A172 (cell line): ENCODE measurements around the gene ART5. TPM values are rescaled to one million over a fixed set of nuclear protein-coding genes. Genes with fewer than 3 reads are reported as not detected.

Experiments used
- DNase-seq: peaks from one replicate; pipeline ENCODE4 v3.0.0-alpha.2; 2015; ENCODE audit warnings: low spot score
- total RNA-seq: library from RNA; depleted of rRNA; stranded (reverse); fragments of >200 nt; shearing (Covaris generic); gene quantifications from 2 replicates; pipeline ENCODE4 v1.2.3, GENCODE V29; 2014; rRNA removed

Gene ART5
- 0.31 TPM in 1 of 2 replicates, not detected in the other for total RNA-seq

DNA sequence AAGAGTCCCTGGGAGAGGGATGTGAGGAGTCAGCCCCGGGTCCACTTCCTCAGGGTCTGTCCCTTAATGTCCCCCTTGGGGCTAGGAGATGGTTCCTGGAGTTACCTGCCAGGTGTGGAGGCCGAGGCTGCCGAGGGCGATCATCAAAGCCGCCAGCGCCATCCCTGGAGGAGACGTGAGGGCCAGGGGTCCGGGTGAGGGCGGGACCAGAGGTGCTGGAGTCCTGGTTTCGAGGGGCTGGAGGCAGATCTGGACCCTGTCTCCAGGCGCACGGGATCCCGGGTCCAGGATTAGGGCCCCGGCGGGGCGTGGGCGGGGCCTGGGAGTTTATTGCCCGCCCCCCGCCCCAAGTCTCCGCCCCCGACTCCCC lies at the start of gene ART5:
TSS of gene ART5 (minus strand) at position 292 of the 370 bp plus-strand sequence. CDS start at position 162, 130 bp downstream.
- no peak for DNase-seq

- DNase-seq = no peak
Measured at GRCh38 chr11:3686751-3687150, 45.0 kb upstream of the ART5 start.

GRCh38 chr11:3685923-3686322 lies 44.1 kb upstream of the ART5 start:
- DNase-seq = no peak

GRCh38 chr11:3684819-3685172 lies 43.0 kb upstream of the ART5 start:
- DNase-seq = no peak

- no peak for DNase-seq
Measured at GRCh38 chr11:3684129-3684818, 42.5 kb upstream of the ART5 start.

GRCh38 chr11:3683039-3683438 lies 41.2 kb upstream of the ART5 start:
- no peak for DNase-seq

DNA sequence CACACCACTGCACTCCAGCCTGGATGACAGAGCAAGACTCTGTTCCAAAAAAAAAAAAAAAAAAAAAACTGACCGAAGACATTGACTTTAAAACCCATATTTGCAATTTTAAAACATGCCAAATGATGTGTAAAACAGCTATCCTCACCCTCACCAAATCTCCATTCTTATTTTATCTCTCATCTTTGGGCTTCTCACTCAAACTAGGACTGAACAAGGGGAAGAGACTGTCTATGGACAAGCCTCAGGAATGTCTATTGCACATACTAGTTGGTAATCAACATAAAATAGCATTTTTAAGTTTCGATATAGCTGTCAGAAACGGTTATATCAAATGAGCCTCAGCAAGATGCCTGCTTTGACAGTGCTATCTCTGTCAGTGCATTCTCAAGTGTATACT lies 37.3 kb upstream of the ART5 start:
- no peak for DNase-seq

- DNase-seq = peak; percentile 25
Measured at GRCh38 chr11:3675971-3676370, 34.2 kb upstream of the ART5 start.

- peak; percentile 91 for DNase-seq
Measured at GRCh38 chr11:3674189-3674588, 32.4 kb upstream of the ART5 start.

DNA sequence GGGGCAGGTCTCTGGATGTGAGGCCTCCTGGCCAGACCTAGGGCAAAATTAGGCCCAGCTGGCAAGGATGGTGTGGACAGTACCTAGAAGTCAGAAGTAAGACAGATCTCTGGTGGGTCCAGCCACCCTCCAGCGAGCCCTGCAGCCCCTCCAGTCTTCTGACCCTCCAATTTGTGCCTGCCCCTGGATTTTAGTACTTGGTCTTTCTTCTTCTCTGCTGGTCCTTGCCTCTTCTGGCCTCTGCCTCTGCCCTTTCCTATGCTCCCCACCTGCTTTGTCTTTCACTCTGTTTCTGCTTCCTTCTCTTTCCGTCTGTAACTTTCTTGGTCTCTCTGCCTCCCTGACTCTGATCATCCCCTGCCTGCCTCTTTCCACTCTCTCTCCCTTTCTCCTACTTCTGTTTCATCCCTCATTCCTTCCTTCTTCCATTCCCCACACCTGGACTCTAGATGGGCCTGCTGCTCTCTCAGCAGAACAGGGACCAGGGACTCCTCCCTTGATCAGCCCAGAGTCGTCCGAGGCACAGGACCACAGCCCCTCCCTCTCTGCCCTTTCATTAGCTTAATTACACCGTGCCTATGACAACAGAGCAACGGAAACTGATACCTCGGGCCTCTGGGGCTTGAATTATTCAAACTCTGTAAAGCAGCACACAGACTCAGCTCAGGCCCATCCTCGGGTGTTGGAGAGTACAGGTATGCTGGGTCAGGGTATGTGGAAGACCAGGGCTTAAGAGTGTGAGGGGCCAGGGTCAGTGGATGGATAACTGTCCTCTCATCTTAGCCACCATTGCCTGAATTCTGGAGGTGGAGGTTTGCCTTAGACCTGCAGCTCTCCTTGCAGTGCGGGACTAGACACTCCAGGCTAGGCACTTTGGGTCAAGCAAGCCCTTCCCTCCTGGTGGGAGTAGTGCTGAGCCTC lies 29.8 kb upstream of the ART5 start, which contains the start of gene CHRNA10:
TSS of gene CHRNA10 (minus strand) at position 51 of the 921 bp plus-strand sequence. CDS start 72 bp downstream, outside the sequence.
- no peak for DNase-seq

- DNase-seq = no peak
Measured at GRCh38 chr11:3669742-3670183, 28.0 kb upstream of the ART5 start.

DNA sequence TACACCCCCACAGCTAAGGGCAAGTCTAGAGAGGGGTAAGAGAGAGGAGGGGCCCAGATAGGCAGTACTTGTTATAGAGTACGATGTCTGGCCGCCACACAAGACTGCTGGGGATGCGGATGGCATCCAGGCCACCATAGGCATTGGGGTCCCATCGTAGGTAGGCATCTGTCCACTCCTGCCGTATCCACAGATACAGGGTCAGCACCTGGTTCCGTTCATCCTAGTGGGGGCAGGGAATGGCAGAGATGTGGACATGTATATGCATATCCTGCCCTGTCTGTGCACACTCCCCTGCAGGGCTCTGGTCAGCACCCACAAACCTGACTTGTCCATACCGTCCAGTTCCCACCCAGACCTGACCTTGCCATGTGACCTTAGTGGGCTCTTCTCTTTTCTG lies 27.3 kb upstream of the ART5 start:
- no peak for DNase-seq

DNA sequence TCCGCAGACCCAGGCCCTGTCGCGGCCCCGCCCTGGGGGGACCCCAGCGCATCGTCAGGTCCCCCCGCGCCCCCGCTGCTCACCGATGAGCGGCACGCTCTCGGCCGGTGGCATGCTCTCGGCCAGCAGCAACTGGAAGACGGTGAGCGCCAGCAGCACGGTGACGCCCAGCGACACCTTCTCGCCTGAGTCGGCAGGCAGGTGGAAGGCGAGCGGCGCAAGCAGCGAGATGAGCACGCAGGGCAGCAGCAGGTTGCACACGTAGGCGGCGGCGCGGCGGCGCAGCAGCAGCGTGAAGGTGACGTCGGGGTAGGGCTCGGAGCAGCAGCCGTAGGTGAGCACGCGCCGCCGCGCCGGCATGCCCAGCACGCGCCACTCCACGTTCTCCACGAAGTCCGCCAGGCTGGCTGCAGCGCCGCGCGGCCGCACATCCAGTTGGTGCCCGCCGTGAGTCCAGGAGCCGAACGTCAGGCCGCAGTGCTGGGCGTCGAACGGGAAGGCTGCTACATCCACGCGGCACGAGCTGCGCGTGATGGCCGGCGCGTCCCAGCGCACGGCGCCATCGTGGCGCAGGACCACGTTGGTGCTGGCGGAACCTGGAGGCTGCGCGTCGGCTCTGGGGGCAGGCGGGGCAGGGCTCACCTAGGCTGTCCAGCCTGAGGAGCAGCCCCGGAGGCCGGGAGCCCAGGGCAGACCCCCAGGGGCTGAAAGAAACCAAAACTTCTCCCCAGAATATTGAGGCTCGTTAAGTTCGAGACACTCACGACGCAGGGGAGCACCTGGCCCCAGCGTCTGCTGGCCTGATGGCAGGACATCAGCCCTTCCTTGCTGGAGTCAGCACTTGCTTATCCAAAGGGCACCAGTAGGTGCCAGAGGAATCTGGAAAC lies 25.6 kb upstream of the ART5 start:
- DNase-seq = no peak

- DNase-seq = no peak
Measured at GRCh38 chr11:3666023-3666530, 24.3 kb upstream of the ART5 start.

- no peak for DNase-seq
Measured at GRCh38 chr11:3665336-3666022, 23.7 kb upstream of the ART5 start.

DNA sequence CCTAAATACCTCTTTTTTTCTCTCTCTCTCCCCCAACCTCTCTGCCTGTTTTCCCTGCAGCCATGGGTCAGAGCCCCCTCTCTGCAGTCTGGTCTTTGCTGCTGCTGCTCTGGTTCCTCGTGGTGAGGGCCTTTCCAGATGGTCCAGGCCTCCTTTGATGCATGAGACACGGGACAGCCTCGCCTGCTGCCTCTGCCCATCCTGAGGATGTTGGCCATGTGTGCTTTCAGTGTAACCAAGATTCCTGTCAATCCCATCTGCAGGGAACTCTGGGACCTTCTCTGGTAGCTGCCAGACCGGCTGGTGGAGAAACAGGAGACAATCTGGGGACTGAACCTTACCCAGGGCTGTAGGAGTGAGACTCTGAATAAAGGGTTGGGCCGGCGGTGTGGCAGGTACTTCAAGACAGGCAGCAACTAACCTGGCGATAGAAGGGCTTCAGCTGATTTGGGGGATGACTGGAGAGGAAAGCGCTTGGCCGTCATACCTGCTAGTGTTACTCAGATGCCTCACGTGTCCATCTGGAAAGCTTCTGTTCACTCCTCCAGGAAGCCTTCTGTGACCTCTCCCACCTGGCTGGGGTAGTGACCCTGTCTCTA lies 22.3 kb upstream of the ART5 start:
- no peak for DNase-seq

DNA sequence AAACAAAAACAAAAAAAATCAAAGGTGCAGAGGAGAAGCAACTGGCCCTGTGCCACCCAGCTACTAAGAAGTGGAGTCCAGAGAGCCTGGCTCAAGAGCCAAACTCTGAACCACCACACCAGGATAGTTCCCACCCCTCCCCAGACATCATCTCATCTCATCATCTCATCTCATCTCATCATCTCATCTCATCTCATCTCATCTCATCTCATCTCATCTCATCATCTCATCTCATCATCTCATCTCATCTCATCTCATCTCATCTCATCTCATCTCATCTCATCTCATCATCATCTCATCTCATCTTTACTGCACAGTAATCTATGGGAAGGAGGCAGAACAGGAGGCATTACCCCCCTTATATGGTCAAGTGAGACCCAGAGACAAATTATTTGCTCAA lies 21.1 kb upstream of the ART5 start:
- no peak for DNase-seq

DNA sequence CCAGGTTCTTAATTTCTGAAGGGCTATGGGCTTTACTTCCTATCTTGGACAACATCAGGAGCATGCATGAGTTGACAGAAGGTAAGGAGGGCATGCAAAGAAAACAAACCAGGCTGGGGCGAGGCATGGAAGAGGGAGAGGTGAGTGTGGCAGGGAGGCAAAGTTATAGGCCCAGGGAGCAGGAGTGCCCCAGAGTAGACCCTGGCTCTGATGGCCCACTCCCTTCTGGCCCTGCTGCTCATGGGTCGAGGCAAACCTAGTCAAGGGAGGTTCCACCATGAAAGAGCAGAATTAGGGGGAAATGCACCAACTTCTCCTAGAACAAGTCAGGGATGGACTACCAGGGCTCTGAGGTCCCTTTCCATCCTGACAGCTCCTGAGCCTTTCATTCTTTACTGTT lies 19.2 kb upstream of the ART5 start:
- DNase-seq = no peak

DNA sequence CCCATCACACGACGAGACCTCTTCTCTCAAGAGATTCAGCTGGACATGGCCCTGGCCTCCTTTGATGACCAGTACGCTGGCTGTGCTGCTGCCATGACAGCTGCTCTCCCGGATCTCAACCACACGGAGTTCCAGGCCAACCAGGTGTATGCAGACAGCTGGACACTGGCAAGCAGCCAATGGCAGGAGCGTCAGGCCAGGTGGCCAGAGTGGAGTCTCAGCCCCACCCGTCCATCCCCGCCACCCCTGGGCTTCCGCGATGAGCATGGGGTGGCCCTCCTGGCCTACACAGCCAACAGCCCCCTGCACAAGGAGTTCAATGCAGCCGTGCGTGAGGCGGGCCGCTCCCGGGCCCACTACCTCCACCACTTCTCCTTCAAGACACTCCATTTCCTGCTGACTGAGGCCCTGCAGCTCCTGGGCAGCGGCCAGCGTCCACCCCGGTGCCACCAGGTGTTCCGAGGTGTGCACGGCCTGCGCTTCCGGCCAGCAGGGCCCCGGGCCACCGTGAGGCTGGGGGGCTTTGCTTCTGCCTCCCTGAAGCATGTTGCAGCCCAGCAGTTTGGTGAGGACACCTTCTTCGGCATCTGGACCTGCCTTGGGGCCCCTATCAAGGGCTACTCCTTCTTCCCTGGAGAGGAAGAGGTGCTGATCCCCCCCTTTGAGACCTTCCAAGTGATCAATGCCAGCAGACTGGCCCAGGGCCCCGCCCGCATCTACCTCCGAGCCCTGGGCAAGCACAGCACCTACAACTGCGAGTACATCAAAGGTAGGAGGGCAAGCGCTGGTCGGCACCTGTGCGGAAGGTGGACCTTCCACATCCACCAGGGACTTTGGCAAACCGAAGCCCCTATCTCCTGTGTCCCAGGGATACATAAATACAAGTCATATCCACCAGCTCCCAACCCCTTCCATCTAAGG lies 18.1 kb upstream of the ART5 start:
- DNase-seq = no peak

DNA sequence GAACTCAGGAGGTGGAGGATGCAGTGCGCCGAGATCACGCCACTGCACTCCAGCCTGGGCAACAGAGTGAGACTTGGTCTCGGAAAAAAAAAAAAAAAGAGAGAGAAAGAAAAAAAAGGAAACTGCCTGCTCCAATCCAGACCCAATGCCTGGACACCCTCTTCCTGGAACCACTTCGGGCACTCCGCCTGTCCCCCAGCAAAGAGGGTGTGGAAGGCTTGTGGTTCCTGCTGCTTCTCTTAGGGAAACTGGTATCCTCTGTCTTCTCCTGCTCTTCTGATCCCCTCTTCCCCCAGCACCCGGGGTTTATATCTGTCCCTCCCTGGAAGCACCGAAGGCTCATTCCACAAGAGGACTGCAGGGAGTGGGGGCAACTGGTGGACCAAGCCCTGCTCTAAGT lies 16.5 kb upstream of the ART5 start:
- no peak for DNase-seq
